Measurements from ENCODE around the gene ZFAND5. TPM values are rescaled to one million over a fixed set of nuclear protein-coding genes. Genes with fewer than 3 reads are reported as not detected.

The ZFAND5 gene
- total RNA-seq, 1 donor from 2014 or later = 75.2 TPM

DNA sequence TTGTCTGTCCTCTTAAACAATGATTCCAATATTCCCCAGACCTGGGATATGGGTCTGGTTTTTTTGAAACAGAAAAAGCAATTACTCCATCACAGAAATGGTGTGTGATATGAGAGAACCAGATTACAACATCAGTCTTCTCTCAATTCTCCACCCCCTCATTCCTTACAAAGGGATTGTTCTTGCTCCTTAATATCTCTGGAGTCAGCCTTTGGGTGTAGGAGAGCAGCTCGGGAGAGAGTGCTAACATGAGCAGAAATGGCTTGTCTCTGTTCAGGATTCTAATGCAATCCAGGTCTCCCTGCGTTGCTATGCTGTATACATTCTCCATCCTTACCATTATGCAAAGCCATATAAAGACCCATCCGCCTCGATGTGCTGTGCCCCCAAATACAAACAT lies 32.7 kb downstream of the ZFAND5 start:
- intact Hi-C loops (cut with micrococcal nuclease) = no loop called here

DNA sequence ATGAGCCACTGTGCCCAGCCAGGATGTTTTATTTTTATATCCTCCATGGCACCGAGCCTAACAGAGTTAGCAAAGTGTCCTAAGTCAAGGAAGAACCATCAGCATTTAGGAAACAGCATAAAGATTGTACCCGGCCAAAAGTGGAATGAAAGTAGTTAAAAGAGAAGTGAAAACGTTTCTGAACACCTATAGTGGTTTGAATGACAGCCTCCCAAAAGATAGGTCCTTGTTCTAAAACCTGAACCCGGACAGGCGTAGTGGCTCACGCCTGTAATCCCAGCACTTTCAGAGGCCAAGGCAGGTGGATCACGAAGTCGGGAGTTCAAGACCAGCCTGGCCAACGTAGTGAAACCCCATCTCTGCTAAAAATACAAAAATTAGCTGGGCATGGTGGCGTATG lies 37.4 kb downstream of the ZFAND5 start:
- intact Hi-C loops (cut with micrococcal nuclease) = no loop called here

DNA sequence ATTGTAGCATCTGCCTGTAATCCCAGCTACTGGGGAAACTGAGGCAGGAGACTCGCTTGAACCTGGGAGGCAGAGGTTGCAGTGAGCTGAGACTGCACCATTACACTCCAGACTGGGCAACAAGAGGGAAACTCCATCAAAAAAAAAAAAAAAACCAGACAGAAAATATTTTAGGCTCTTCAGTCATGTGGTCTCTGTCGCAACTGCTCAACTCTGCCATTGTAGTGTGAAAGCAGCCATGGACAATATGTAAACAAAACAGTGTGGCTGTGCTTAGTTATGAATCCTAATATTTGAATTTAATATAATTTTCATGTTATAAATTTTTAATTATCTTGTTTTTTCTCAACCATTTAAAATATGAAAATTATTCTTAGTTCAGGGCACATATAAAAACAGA lies 38.4 kb downstream of the ZFAND5 start:
- intact Hi-C loops (cut with micrococcal nuclease) = no loop called here

DNA sequence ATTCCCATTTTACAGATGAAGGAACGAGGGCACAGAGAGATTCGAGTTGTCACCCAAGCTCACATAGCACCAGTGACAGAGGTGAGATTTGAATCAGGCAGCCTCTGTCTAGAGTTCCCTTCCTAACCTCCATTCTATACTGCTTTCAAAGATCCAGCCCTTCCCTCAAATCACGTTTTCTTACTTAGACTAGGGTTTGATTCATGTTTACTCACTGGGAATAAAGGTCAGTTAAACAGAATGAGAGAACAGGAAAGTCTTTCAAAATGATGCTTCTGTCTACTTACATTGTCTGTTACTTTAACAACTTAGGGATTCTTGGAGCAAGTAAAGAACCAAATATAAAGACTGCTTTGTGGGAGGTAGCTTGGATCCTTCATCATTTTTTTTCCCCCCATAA lies 40.0 kb downstream of the ZFAND5 start:
- intact Hi-C loops (cut with micrococcal nuclease) = no loop called here

DNA sequence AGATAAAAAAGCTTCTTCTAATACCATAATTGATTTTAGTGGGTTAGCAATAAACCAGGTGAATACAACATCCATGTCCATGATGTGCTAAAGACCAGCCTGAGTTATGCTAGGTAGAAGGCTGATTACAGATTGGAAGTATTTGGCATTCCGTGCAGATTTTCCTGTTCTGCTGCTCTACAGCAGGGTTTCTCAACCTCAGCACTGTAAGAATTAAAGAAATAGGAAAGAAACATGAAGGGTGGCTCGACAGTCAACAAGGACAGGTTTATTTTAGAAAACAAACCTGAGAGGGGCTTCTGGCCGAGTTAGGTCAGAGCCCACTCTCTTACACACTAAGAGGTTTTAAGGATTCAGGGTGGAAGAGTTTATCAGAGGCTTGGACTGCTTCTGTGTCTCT lies 42.3 kb downstream of the ZFAND5 start:
- intact Hi-C loops (cut with micrococcal nuclease) = no loop called here

DNA sequence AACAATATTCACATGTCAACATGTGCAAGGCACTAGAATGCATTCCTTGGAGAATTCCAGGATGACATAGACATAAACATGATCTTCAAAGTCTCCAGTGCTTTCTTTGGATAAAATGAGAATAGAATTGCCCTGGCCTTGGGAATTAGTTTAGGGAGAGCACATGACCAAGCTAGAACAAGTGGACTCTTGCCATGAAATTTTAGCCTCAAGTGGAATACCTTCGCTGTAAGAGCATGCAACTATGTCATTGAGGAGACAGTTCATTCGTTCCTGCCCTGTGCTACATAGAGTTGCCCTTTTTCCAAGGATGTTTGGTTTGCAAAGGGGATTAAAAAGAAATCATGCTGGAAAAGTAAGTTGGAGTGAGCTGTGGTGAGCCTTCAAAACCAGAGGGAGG lies 42.7 kb downstream of the ZFAND5 start:
- intact Hi-C loops (cut with micrococcal nuclease) = no loop called here

DNA sequence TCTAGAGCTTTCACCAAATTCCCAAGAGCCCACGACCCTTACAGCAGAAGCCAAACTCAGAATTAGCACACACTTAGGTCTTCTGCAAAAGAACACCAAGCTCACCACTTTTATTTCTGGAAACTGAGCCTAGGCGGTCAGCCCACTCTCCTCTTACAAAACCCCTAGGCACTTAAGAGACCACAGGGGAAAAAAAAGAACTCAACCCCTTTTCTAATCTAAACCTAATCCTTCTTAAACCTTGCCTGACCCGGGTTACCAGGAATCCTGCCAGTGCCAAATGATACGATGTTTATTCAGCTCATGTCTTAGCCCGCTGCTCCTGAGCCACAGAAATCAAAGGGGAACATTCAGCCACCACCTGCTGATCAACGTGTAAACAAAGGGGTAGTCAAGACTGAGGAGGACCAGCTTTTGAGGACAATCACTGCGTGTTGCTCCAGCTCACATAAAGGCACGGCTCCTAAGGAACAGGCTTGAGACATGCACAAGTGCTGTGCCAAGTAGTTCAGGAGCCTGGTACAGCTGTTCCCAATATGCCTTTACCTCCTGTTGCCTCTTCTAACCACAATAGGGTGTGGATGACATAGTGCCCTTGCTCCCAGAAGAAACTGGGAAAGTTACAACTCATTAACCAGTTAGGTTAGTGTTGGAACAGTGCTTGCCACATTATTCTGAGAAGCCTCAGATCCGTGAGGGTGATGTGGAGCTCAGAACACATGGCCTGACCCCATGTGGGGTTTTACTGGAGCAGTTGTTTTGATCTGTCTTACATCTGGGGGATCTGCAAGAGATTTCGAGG lies 49.3 kb downstream of the ZFAND5 start:
- intact Hi-C loops (cut with micrococcal nuclease) = no loop called here

DNA sequence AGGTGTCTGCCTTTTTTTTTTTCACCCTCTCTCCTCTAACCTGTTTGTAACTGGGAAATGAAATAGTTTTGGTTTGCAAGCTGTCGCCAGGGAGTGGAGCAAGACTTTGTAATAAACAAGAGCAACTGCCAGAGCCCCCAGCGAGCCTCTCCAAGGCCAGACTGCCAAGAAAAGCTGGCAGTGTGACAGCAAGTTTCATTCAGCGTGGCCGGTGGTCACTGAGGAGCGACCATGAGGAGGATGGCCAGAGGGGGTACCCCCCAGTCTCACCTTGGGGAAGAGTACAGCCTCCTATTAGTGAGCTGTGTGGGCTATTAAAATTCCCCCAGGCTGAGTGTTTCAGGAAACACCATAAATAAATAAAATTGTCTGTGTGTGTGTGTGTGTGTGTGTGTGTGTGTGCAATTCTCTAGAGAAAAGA lies 49.9 kb downstream of the ZFAND5 start:
- intact Hi-C loops (cut with micrococcal nuclease) = no loop called here

DNA sequence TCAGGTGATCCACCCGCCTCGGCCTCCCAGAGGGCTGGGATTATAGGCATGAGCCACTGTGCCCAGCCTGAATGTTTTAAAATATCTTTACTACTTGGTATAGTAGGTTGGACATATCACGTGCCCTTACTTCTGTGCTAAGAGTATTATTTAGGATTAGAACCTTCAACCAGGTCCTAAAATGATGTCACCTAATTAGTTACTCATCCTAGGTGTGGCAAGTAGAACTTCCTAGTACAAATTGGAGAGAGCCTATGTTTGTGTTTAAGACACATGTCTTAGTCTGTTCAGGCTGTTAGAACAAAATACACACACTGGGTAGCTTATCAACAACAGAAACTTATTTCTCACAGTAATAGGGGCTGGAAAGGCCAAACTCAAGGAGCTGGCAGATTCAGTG lies 51.5 kb downstream of the ZFAND5 start:
- intact Hi-C loops (cut with micrococcal nuclease) = no loop called here

DNA sequence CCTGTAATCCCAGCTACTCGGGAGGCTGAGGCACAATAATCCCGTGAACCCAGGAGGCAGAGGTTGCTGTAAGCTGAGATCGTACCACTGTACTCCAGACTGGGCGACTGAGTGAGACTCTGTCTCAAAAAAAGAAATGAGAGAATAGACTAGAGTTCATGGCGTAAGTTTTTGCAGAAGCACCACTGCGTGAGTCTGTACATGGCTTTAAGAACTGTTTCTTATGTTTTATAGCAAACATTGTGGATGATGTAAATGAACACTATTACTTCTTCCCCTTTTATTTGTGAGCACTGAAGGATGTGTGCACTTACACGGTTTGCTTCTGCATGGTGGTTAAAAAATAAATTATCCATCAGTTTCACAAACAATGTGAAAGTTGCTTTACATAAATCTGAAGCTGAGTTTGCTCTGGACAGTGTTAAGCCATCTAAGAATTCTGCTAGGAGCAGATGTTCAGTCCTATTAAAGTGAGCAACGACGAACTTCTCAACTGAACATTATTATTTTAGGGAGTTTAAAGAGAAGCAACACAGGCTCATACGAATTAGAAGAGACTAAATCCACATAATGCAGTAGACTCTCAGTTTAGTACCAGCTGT lies 52.5 kb downstream of the ZFAND5 start:
- intact Hi-C loops (cut with micrococcal nuclease) = no loop called here

DNA sequence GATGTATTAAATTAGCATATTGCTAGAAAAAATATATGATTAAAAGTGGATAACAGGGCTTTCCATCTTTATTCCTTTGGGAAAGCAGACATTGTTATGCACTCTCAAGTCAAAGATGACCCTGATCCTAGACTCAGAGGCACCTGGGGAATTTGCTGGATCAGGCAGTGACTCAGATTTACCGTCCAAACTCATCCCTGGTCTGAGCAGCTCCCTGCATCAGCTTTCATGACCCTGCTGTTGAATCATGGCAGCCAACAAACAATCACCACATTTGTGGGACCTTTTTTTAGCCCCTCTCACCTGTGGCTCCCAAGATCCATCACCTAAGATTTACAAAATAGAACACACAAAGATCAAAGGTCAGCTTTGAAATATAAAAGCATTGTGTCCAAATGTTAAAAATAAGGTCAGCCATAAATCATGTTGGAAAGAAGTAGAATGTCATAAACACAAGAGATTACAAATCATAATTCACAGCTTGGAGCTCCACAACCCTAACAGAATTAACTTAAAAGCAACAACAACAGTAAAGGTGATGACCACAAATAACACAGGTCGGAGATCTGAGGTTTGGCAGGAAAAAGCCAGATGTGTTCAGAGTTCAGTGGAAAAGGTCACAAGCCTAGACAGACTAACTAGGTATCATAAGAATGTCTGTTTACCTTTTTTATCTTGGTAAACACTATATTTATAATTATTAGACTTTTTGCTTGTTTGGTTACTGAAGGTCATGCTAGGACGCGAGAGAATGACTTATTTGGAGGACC lies 55.5 kb downstream of the ZFAND5 start:
- intact Hi-C loops (cut with micrococcal nuclease) = no loop called here

DNA sequence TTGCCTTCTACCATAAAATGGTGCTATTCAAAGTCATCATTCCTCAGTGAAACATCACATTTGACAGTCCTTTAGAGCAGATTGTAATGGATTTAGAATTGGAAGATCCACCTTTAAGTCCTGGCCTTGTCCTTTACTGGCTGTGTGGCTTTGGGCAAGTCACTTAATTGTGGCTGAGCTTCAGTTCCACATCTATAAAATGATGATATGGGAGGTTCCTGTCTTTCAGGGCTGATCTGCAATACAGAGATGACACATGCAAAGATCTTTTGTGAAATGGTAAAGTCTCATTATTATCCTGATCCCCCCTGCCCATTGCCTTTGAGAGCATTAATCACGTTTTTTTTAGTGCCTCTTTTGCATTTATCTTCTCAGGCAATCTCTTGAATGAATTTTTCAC lies 58.2 kb downstream of the ZFAND5 start:
- intact Hi-C loops (cut with micrococcal nuclease) = no loop called here

DNA sequence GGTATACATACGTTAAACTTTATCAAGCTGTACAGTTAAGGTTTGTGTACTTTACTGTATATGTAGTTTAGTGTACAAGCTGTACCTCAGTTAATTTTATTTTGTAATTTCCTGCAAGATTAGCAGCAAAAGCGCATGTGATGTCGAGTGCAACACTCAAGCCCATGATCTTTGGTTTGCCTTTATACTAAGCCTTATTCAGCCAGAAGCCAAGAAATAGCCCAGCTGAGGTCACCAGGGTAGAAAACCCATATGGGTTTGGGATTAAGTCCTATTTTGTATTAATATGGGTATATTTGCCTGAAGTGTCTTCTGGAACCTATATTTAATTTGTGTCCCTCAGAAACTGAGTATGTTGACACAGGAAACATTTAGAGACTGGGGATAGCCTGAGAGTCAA lies 59.3 kb downstream of the ZFAND5 start:
- intact Hi-C loops (cut with micrococcal nuclease) = no loop called here

DNA sequence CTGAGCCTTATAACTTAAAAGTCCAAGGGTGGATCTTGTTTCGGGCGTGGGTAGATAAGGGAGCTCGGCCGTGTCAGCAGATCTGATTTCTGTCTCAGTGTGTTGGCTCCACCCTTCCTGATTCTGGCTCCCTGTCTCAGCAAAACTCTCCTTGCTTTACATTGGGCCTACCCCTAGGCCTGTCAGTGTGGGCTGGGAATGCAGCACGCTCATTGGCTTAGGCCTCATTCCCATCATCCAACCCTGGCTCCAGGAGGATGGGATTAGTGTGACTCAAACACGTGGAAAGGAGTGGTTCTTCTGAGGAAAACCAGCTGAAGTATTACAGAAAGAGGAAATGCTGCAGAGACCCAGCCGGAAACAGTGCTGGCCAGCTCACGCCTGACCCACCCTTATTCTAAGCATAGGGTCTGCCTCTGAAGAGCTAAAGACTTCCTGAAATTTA lies 59.9 kb downstream of the ZFAND5 start:
- intact Hi-C loops (cut with micrococcal nuclease) = no loop called here

DNA sequence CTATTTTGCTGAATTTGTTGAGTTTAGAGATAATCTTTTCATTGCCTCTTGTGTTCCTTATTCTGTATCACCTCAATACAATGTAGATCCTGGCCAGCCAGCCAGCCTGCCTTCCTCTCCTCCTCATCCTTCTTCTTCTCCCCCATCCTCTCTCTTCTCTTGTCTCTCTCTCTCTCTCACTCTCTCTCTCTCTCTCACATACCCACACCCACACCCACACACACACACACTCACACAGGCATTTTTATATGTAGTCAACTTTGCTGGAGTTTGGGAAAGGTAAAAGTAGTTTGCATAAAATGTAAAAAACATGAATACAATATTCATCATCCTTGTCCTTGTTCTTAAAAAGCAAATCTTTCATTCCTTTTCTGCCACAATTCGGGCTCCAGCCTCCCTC lies 60.5 kb downstream of the ZFAND5 start:
- intact Hi-C loops (cut with micrococcal nuclease) = no loop called here

Other genes with a start within 250 kb of the ZFAND5 start
- 0.05 TPM in 1 of 2 replicates, not detected in the other for gene GDA, start 215.8 kb downstream of the ZFAND5 start, total RNA-seq
- not detected in 2 replicates for gene TMC1, start 156.4 kb upstream of the ZFAND5 start, total RNA-seq

Data from T-helper 2 cell treated with Interferon-gamma antibody and Interleukin-4, amounts not matched to agents 100 ng/mL and 5 ng/mL, for 36 hours (primary cell).